GM12878 (cell line): ENCODE data around the gene SCRN3. TPM values are rescaled to one million over a fixed set of nuclear protein-coding genes. Genes with fewer than 3 reads are reported as not detected.

Experiments used
- ATAC-seq: fragments of 200-7000 bp; cut with Tn5 transposase; 3 replicates; pipeline ENCODE4 v1.9.1; 2020; ENCODE audit warnings: mild to moderate bottlenecking, moderate library complexity
- BruUV-seq: library from RNA; stranded (reverse); fragments of 400-500 nt; replicated peaks from 2 replicates; lab custom pipeline; 2021; lab: Mats Ljungman, UMichigan
- CTCF ChIA-PET: fragments of 300-600 bp; sonication (Branson Sonifier 250); formaldehyde crosslinking; extraction: SDS; loops from one replicate; lab custom pipeline; 2021; ENCODE audit warnings: inconsistent platforms; lab: Yijun Ruan, JAX
- POLR2A ChIA-PET: fragments of 350-600 bp; formaldehyde crosslinking; extraction: SDS; loops from one replicate; lab custom pipeline; 2021; ENCODE audit warnings: inconsistent platforms; lab: Charles Lee
- RAD21 ChIA-PET: fragments of 300-600 bp; sonication (Branson Sonifier 250); formaldehyde crosslinking; loops from one replicate; lab custom pipeline; 2023; ENCODE audit warnings: antibody characterized with exemption; ENCODE audit not compliant: unreplicated experiment; lab: Charles Lee
- SMC1A ChIA-PET: fragments of 300-600 bp; sonication (Branson Sonifier 250); formaldehyde crosslinking; loops from one replicate; lab custom pipeline; 2023; ENCODE audit not compliant: unreplicated experiment, uncharacterized antibody; lab: Charles Lee
- DNase-seq: peaks from one replicate; pipeline ENCODE4 v3.0.0-alpha.2; 2011; ENCODE audit warnings: low read depth, low spot score
- FAIRE-seq: peaks from 3 replicates; lab custom pipeline; 2011; peaks lifted over from hg19 to GRCh38; lab: Jason Lieb, UNC
- H2AFZ ChIP-seq: 2 replicates; pipeline ENCODE4 v1.6.0; 2011; ENCODE audit warnings: low read depth, low read length, control low read depth; ENCODE audit not compliant: control insufficient read depth
- H3K27ac ChIP-seq: 2 replicates; pipeline ENCODE4 v1.5.1; 2011; ENCODE audit warnings: control low read depth; ENCODE audit not compliant: control insufficient read depth, insufficient read depth
- H3K27me3 ChIP-seq, 2 experiments: replicated peaks in 1 of 2; 2 replicates each; pipeline versions ENCODE4 v1.6.0 to v1.6.1; 2011; ENCODE audit warnings: low read length in 1 of 2; ENCODE audit not compliant: control insufficient read depth in 2 of 2, insufficient read depth in 2 of 2
- H3K36me3 ChIP-seq, 2 experiments: 2 replicates each; pipeline ENCODE4 v1.5.1; 2011; ENCODE audit warnings: low read length in 1 of 2; ENCODE audit not compliant: control insufficient read depth in 2 of 2, insufficient read depth in 2 of 2
- H3K4me1 ChIP-seq: 2 replicates; pipeline ENCODE4 v1.6.1; 2011; ENCODE audit warnings: mild to moderate bottlenecking, low read length, moderate library complexity, mixed read lengths; ENCODE audit not compliant: control insufficient read depth, insufficient read depth
- H3K4me2 ChIP-seq: 2 replicates; pipeline ENCODE4 v1.6.0; 2011; ENCODE audit warnings: control low read depth; ENCODE audit not compliant: control insufficient read depth, insufficient read depth
- H3K4me3 ChIP-seq: fragments of 200-600 bp; sonication (generic); 2 replicates; pipeline ENCODE4 v1.5.1; 2016
- H3K79me2 ChIP-seq: 2 replicates; pipeline ENCODE4 v1.6.0; 2011; ENCODE audit warnings: low read length; ENCODE audit not compliant: control insufficient read depth, insufficient read depth
- H3K9ac ChIP-seq: 2 replicates; pipeline ENCODE4 v1.8.0; 2011; ENCODE audit warnings: low read length, control low read depth, mixed read lengths; ENCODE audit not compliant: control insufficient read depth, insufficient read depth
- H3K9me3 ChIP-seq: replicated peaks from 3 replicates; pipeline ENCODE4 v1.5.1; 2011; ENCODE audit warnings: mild to moderate bottlenecking, low read length; ENCODE audit not compliant: control insufficient read depth, insufficient read depth
- H4K20me1 ChIP-seq: 2 replicates; pipeline ENCODE4 v1.6.0; 2011; ENCODE audit not compliant: control insufficient read depth, insufficient read depth
- HDAC2 ChIP-seq: fragments of 200-600 bp; sonication (generic); IDR thresholded peaks from 2 replicates; pipeline ENCODE4 v1.6.1; 2017
- JUNB ChIP-seq: IDR thresholded peaks from 2 replicates; pipeline ENCODE4 v1.6.1; 2016; ENCODE audit warnings: antibody characterized with exemption, mild to moderate bottlenecking
- POLR2A ChIP-seq: IDR thresholded peaks from 2 replicates; pipeline ENCODE4 v1.6.1; 2011; ENCODE audit warnings: low read depth, mild to moderate bottlenecking, low read length
- STAT1 ChIP-seq: fragments of 450-650 bp; conservative IDR thresholded peaks from 2 replicates; pipeline ENCODE4 v1.6.1; 2014; ENCODE audit warnings: antibody characterized with exemption, mild to moderate bottlenecking
- STAT3 ChIP-seq: IDR thresholded peaks from 2 replicates; pipeline ENCODE4 v1.6.1; 2011; ENCODE audit warnings: low read depth, low read length, improper control_type of control experiment
- TAF1 ChIP-seq: IDR thresholded peaks from 2 replicates; pipeline ENCODE4 v1.6.1; 2011; ENCODE audit warnings: mild to moderate bottlenecking, low read depth, low read length, borderline replicate concordance
- ZNF592 ChIP-seq: fragments of 450-650 bp; IDR thresholded peaks from 2 replicates; pipeline ENCODE4 v1.6.1; 2017; ENCODE audit warnings: mild to moderate bottlenecking, moderate library complexity
- WGBS: methylation state at CpG from one replicate; pipeline ENCODE4 v1.1.6; 2016; ENCODE audit warnings: low lambda C conversion rate; ENCODE audit not compliant: insufficient replicate concordance, insufficient coverage; ENCODE audit errors: missing lambda C conversion rate; 5-methylcytosine and 5-hydroxymethylcytosine counted together
- in situ Hi-C: fragments of 300-500 bp; cut with MboI; formaldehyde crosslinking; loops from 9 replicates; pipeline ENCODE4 v1.14.3; 2018; ENCODE audit warnings: mixed read lengths
- intact Hi-C: fragments of 100-400 bp; cut with micrococcal nuclease; formaldehyde crosslinking; loops from one replicate; pipeline ENCODE4 v1.14.2; 2022; ENCODE audit not compliant: unreplicated experiment
- polyA plus RNA-seq, 11 experiments: library from polyadenylated mRNA; depleted of rRNA in 4 of 11; unstranded in 6 of 11; stranded (reverse) in 5 of 11; fragments of >200 nt; fragmentation: Nextera tagmentation in 4 of 11; fragmentation: Illumina TruSeq in 1 of 11; extraction: Ambion mirVana in 4 of 11; extraction: Trizol in 1 of 11; gene quantifications; 1 replicate in 1 of 11; 2 replicates in 10 of 11; pipeline versions ENCODE4 v1.2.1 to v1.2.3, GENCODE V29; 2011 to 2016; ENCODE audit warnings: inconsistent platforms in 2 of 11, missing spikeins in 2 of 11, low read depth in 1 of 11
- total RNA-seq, 4 experiments: library from RNA; depleted of rRNA in 3 of 4; stranded (reverse); fragments of >200 nt in 3 of 4; fragmentation: Illumina TruSeq in 1 of 4; extraction: Trizol in 1 of 4; gene quantifications; 2 replicates each; pipeline versions ENCODE4 v1.2.1 to v1.2.3, GENCODE V29; 2013 to 2021
- TF ChIP-seq, protein P1 (sequence below): fragments of 450-650 bp; IDR thresholded peaks from 2 replicates; pipeline ENCODE4 v1.6.1; 2017; ENCODE audit warnings: mild to moderate bottlenecking, low read depth, inconsistent platforms; ENCODE audit not compliant: poor library complexity, severe bottlenecking

SCRN3 gene
- total and polyA plus RNA-seq, 10 of the 15 experiments (the other 5 are each of a cell fraction or from before 2014, with no cell fraction given): 5.7 to 16.0 (median 13.0) TPM

- no peak for TF ChIP-seq ZNF592
- no peak for TF ChIP-seq STAT3
- TF ChIP-seq, all 136 proteins: peak for 0
Observed at GRCh38 chr2:174439323-174439722, 43.8 kb downstream of the SCRN3 start (continued).

- ATAC-seq: no peak
- RAD21 ChIA-PET: no interaction called here
- no peaks in the 10 kb centered on the region for H3K27me3 ChIP-seq
- H3K36me3 ChIP-seq: no peaks in the 10 kb centered on the region
- in situ Hi-C loops (no loop called here), intact Hi-C loops (loop anchor here (10.0 kb wide), 1 partner anchor 1035 kb away; no protein-coding TSS in a partner anchor)
- no peak overlapping the region for H3K4me3 ChIP-seq
- H3K4me2 ChIP-seq: no peak overlapping the region
- no peaks in the 10 kb centered on the region for H3K79me2 ChIP-seq
- no peaks in the 10 kb centered on the region for H3K9me3 ChIP-seq
- no peak overlapping the region for H3K27ac ChIP-seq
- FAIRE-seq: no peak
- TF ChIP-seq HDAC2: no peak
- TF ChIP-seq, protein P1, sequence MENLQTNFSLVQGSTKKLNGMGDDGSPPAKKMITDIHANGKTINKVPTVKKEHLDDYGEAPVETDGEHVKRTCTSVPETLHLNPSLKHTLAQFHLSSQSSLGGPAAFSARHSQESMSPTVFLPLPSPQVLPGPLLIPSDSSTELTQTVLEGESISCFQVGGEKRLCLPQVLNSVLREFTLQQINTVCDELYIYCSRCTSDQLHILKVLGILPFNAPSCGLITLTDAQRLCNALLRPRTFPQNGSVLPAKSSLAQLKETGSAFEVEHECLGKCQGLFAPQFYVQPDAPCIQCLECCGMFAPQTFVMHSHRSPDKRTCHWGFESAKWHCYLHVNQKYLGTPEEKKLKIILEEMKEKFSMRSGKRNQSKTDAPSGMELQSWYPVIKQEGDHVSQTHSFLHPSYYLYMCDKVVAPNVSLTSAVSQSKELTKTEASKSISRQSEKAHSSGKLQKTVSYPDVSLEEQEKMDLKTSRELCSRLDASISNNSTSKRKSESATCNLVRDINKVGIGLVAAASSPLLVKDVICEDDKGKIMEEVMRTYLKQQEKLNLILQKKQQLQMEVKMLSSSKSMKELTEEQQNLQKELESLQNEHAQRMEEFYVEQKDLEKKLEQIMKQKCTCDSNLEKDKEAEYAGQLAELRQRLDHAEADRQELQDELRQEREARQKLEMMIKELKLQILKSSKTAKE: no peak
- TF ChIP-seq POLR2A: no peak
- TF ChIP-seq TAF1: no peak
- TF ChIP-seq STAT1: no peak
- no peak for TF ChIP-seq JUNB
- TF ChIP-seq, all 136 proteins: peak for 0
- SMC1A ChIA-PET: no interaction called here
- DNase-seq: no peak
- H3K9ac ChIP-seq: no peak overlapping the region
- POLR2A ChIA-PET: no interaction called here
- H4K20me1 ChIP-seq: no peaks in the 10 kb centered on the region
- no peaks in the 10 kb centered on the region for H3K4me1 ChIP-seq
- CTCF ChIA-PET: no interaction called here
- no peak overlapping the region for H2AFZ ChIP-seq
- no TSS peak for BruUV-seq
- 97% methylated on average over 2 of the region's 2 CpGs for WGBS
Observed at GRCh38 chr2:174439950-174440349, 44.4 kb downstream of the SCRN3 start.
